Fibroblast of lung (primary cell): ENCODE measurements around the gene IGSF21. TPM values are rescaled to one million over a fixed set of nuclear protein-coding genes. Genes with fewer than 3 reads are reported as not detected.

Source experiments
- DNase-seq, 2 donors: peaks; one replicate each; pipeline versions ENCODE4 v3.0.0 to v3.0.0-alpha.2; 2010; ENCODE audit warnings: low read depth in 2 of 2
- H2AFZ ChIP-seq: 2 replicates; pipeline ENCODE4 v1.5.1; 2012; ENCODE audit warnings: low read length, control low read depth, inconsistent platforms
- H3K27ac ChIP-seq: 2 replicates; pipeline ENCODE4 v1.5.1; 2011; ENCODE audit warnings: low read length, control low read depth; ENCODE audit not compliant: insufficient read depth
- H3K27me3 ChIP-seq: 2 replicates; pipeline ENCODE4 v1.5.1; 2011; ENCODE audit warnings: mild to moderate bottlenecking, low read length; ENCODE audit not compliant: control insufficient read depth, insufficient read depth
- H3K36me3 ChIP-seq: 2 replicates; pipeline ENCODE4 v1.5.1; 2011; ENCODE audit warnings: low read length; ENCODE audit not compliant: control insufficient read depth, insufficient read depth
- H3K4me1 ChIP-seq: 2 replicates; pipeline ENCODE4 v1.5.1; 2011; ENCODE audit warnings: low read length; ENCODE audit not compliant: control insufficient read depth, insufficient read depth; ENCODE audit errors: extremely low read depth
- H3K4me2 ChIP-seq: 2 replicates; pipeline ENCODE4 v1.5.1; 2011; ENCODE audit warnings: low read length, control low read depth; ENCODE audit not compliant: insufficient read depth; ENCODE audit errors: extremely low read depth
- H3K4me3 ChIP-seq, 4 experiments: fragments of 200-600 bp in 1 of 4; sonication (generic) in 1 of 4; replicated peaks in 1 of 4; 2 replicates each; pipeline ENCODE4 v1.5.1; 2011 to 2016; ENCODE audit warnings: low read length in 4 of 4, low read depth in 3 of 4, mild to moderate bottlenecking in 3 of 4, control low read depth in 2 of 4, inconsistent platforms in 1 of 4, mixed read lengths in 1 of 4; ENCODE audit not compliant: insufficient read depth in 1 of 4; ENCODE audit errors: control extremely low read depth in 1 of 4
- H3K79me2 ChIP-seq: 2 replicates; pipeline ENCODE4 v1.5.1; 2012; ENCODE audit warnings: mild to moderate bottlenecking, low read length, inconsistent platforms; ENCODE audit not compliant: control insufficient read depth, insufficient read depth
- H3K9ac ChIP-seq: 2 replicates; pipeline ENCODE4 v1.5.1; 2011; ENCODE audit warnings: mild to moderate bottlenecking, low read length, control low read depth; ENCODE audit not compliant: insufficient read depth
- H3K9me3 ChIP-seq: 2 replicates; pipeline ENCODE4 v1.5.1; 2012; ENCODE audit warnings: low read depth, low read length; ENCODE audit not compliant: control insufficient read depth, insufficient read depth
- H4K20me1 ChIP-seq: 2 replicates; pipeline ENCODE4 v1.5.1; 2011; ENCODE audit warnings: low read length; ENCODE audit not compliant: control insufficient read depth, insufficient read depth; ENCODE audit errors: extremely low read depth
- EZH2 ChIP-seq: IDR thresholded peaks from 2 replicates; pipeline ENCODE4 v1.5.1; 2012; ENCODE audit warnings: low read length, control low read depth, mild to moderate bottlenecking; ENCODE audit errors: missing control alignments
- polyA plus RNA-seq, 2 donors: library from polyadenylated mRNA; depleted of rRNA in 1 of 2; stranded (reverse) in 1 of 2; unstranded in 1 of 2; fragments of >200 nt; gene quantifications; 2 replicates each; pipeline ENCODE4 v1.2.1, GENCODE V29; 2011 to 2012; ENCODE audit warnings: missing spikeins in 1 of 2
- total RNA-seq: library from RNA; depleted of rRNA; stranded (reverse); fragments of >200 nt; gene quantifications from 2 replicates; pipeline ENCODE4 v1.2.1, GENCODE V29; 2014
- TF ChIP-seq, protein P1 (sequence below), 2 donors: IDR thresholded peaks in 1 of 2; conservative IDR thresholded peaks in 1 of 2; 1 replicate in 1 of 2; 2 replicates in 1 of 2; pipeline ENCODE4 v1.5.1; 2011 to 2012; ENCODE audit warnings: low read length in 2 of 2, control low read depth in 1 of 2, inconsistent platforms in 1 of 2, low read depth in 1 of 2, mild to moderate bottlenecking in 1 of 2

IGSF21 gene
- total and polyA plus RNA-seq, 2 donors (not counting 1 experiment from before 2014, with no cell fraction given), result not detected

- H3K4me1 ChIP-seq, result no peaks in the 10 kb centered on the region
- no peak overlapping the region for H3K9ac ChIP-seq
- no peak for DNase-seq
- TF ChIP-seq EZH2, result no peak
- TF ChIP-seq, protein P1, sequence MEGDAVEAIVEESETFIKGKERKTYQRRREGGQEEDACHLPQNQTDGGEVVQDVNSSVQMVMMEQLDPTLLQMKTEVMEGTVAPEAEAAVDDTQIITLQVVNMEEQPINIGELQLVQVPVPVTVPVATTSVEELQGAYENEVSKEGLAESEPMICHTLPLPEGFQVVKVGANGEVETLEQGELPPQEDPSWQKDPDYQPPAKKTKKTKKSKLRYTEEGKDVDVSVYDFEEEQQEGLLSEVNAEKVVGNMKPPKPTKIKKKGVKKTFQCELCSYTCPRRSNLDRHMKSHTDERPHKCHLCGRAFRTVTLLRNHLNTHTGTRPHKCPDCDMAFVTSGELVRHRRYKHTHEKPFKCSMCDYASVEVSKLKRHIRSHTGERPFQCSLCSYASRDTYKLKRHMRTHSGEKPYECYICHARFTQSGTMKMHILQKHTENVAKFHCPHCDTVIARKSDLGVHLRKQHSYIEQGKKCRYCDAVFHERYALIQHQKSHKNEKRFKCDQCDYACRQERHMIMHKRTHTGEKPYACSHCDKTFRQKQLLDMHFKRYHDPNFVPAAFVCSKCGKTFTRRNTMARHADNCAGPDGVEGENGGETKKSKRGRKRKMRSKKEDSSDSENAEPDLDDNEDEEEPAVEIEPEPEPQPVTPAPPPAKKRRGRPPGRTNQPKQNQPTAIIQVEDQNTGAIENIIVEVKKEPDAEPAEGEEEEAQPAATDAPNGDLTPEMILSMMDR (conservative IDR thresholded peaks at IDR 0.05 in 1 of 2, IDR thresholded peaks at IDR 0.05 in 1 of 2; ENCODE audit: low read depth in 1 of 2, low read length in 2 of 2), result no peak
- H3K79me2 ChIP-seq, result no peaks in the 10 kb centered on the region
- peaks cover 7% of the 10 kb centered on the region for H3K27me3 ChIP-seq
- H3K4me2 ChIP-seq, result no peak overlapping the region
- H3K27ac ChIP-seq, result no peak overlapping the region
- no peaks in the 10 kb centered on the region for H4K20me1 ChIP-seq
- H3K9me3 ChIP-seq, result no peaks in the 10 kb centered on the region
- no peak overlapping the region for H2AFZ ChIP-seq
- H3K4me3 ChIP-seq, result no peak overlapping the region
- no peaks in the 10 kb centered on the region for H3K36me3 ChIP-seq
These were observed 6.1 kb upstream of the IGSF21 start for GRCh38 chr1:18101508-18101907.

DNA sequence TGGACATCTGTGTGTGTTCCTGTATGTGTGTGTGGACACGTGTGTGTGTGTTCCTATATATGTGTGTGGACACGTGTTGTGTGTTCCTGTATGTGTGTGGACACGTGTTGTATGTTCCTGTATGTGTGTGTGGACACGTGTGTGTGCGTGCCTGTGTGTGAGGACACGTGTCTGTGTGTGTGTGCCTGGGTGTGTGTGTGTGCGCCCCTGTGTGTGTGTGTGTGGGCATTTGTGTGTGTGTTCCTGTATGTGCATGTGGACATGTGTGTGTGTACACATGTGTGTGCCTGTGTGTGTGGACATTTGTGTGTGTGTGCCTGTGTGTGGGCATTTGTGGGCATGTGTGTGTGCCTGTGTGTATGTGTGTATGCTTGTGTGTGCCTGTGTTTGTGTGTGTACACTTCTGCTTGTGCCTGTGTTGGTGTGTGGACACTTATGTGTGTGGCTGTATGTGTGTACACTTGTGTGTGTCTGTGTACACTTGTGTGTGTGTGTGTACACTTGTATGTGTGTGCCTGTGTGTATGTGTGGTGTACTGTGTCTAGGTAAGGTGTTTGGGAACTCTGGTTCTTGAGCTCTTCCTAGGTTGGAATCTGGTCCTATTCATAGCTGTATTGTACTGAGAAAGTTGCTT lies 3.7 kb upstream of the IGSF21 start:
- TF ChIP-seq, protein P1 (conservative IDR thresholded peaks at IDR 0.05 in 1 of 2, IDR thresholded peaks at IDR 0.05 in 1 of 2; ENCODE audit: low read depth in 1 of 2, low read length in 2 of 2), result no peak
- TF ChIP-seq EZH2, result no peak
- DNase-seq, result no peak
- H3K36me3 ChIP-seq, result no peaks in the 10 kb centered on the region

GRCh38 chr1:18104546-18105100 lies 3.0 kb upstream of the IGSF21 start:
- Histone ChIP-seq H3K36me3 (no peaks in the 10 kb centered on the region), H3K9me3 (no peaks in the 10 kb centered on the region), H4K20me1 (no peaks in the 10 kb centered on the region), H3K79me2 (no peaks in the 10 kb centered on the region), H3K27me3 (peaks cover 28% of the 10 kb centered on the region), H3K9ac (no peak overlapping the region), H3K4me2 (no peak overlapping the region), H3K4me3 (no peak overlapping the region), H3K27ac (no peak overlapping the region), H3K4me1 (no peaks in the 10 kb centered on the region), H2AFZ (no peak overlapping the region)
- no peak for DNase-seq
- TF ChIP-seq EZH2, result no peak
- TF ChIP-seq, protein P1 (conservative IDR thresholded peaks at IDR 0.05 in 1 of 2, IDR thresholded peaks at IDR 0.05 in 1 of 2; ENCODE audit: low read depth in 1 of 2, low read length in 2 of 2), result no peak

More for the DNA sequence above, 3.7 kb upstream of the IGSF21 start:
- H2AFZ ChIP-seq, result no peak overlapping the region
- H3K4me2 ChIP-seq, result no peak overlapping the region
- H3K9me3 ChIP-seq, result no peaks in the 10 kb centered on the region
- no peaks in the 10 kb centered on the region for H4K20me1 ChIP-seq
- no peak overlapping the region for H3K27ac ChIP-seq
- peaks cover 21% of the 10 kb centered on the region for H3K27me3 ChIP-seq
- no peak overlapping the region for H3K9ac ChIP-seq
- H3K4me3 ChIP-seq, result no peak overlapping the region
- H3K4me1 ChIP-seq, result no peaks in the 10 kb centered on the region
- no peaks in the 10 kb centered on the region for H3K79me2 ChIP-seq
